Lung (tissue), 12 donors: ENCODE data around the gene DLG2. TPM values are rescaled to one million over a fixed set of nuclear protein-coding genes. Genes with fewer than 3 reads are reported as not detected.
A peak's percentile ranks its signal among the peaks of the same experiment; 100 is the strongest.

Experiments used
- ATAC-seq: fragments of 200-7000 bp; cut with Tn5 transposase; one replicate; pipeline ENCODE4 v1.9.1; 2020; ENCODE audit warnings: moderate number of reproducible peaks; ENCODE audit not compliant: insufficient read depth, low FRiP score
- DNase-seq, 3 donors: peaks; one replicate each; pipeline ENCODE4 v3.0.0-alpha.2; 2013 to 2017
- H3K27ac ChIP-seq, 2 donors: one replicate each; pipeline ENCODE4 v1.5.1; 2013; ENCODE audit warnings: mild to moderate bottlenecking in 2 of 2, moderate library complexity in 2 of 2, control low read depth in 1 of 2, inconsistent platforms in 1 of 2, low read depth in 1 of 2, low read length in 1 of 2
- H3K27me3 ChIP-seq, 3 donors: one replicate each; pipeline ENCODE4 v1.5.1; 2013; ENCODE audit warnings: low read length in 2 of 3; ENCODE audit not compliant: control insufficient read depth in 3 of 3, insufficient read depth in 3 of 3
- H3K36me3 ChIP-seq, 4 donors: one replicate each; pipeline ENCODE4 v1.5.1; 2013; ENCODE audit warnings: low read length in 4 of 4, mild to moderate bottlenecking in 1 of 4, moderate library complexity in 1 of 4; ENCODE audit not compliant: control insufficient read depth in 4 of 4, insufficient read depth in 4 of 4
- H3K4me1 ChIP-seq, 5 donors: one replicate each; pipeline ENCODE4 v1.5.1; 2013; ENCODE audit warnings: low read length in 5 of 5, mild to moderate bottlenecking in 2 of 5, moderate library complexity in 1 of 5; ENCODE audit not compliant: control insufficient read depth in 5 of 5, insufficient read depth in 5 of 5
- H3K4me3 ChIP-seq: one replicate; pipeline ENCODE4 v1.5.1; 2013; ENCODE audit warnings: mild to moderate bottlenecking, control low read depth, moderate library complexity
- H3K9ac ChIP-seq, 2 donors: one replicate each; pipeline ENCODE4 v1.5.1; 2013; ENCODE audit warnings: low read length in 2 of 2, control low read depth in 1 of 2; ENCODE audit not compliant: insufficient read depth in 1 of 2
- H3K9me3 ChIP-seq, 4 donors: one replicate each; pipeline ENCODE4 v1.5.1; 2013; ENCODE audit warnings: low read length in 3 of 4, mild to moderate bottlenecking in 1 of 4, moderate library complexity in 1 of 4; ENCODE audit not compliant: control insufficient read depth in 4 of 4, insufficient read depth in 3 of 4
- CTCF ChIP-seq: IDR thresholded peaks from 2 replicates; pipeline ENCODE4 v1.5.1; 2012; ENCODE audit warnings: mild to moderate bottlenecking; ENCODE audit errors: control extremely low read depth, extremely low read depth
- WGBS, 2 donors: extraction: QIAGEN DNeasy Blood & Tissue Kit; methylation state at CpG; one replicate each; pipeline ENCODE4 v1.1.7; 2013; 5-methylcytosine and 5-hydroxymethylcytosine counted together
- polyA plus RNA-seq, 2 donors: library from polyadenylated mRNA; stranded (reverse); fragments of 200-250 nt; gene quantifications; one replicate each; pipeline ENCODE4 v1.2.1, GENCODE V29; 2013
- total RNA-seq, 2 donors: library from RNA; depleted of rRNA in 1 of 2; stranded (reverse); fragments of >200 nt in 1 of 2; gene quantifications; one replicate each; pipeline ENCODE4 v1.2.1, GENCODE V29; 2014 to 2021
- donor health status: control.
- donor health status: control.
- donor health status: Bipolar disorder and iron deficiency.
- donor health status: healthy.
- donor health status: DM: yes; HTN: yes; CAD: no.

DLG2 gene
- total and polyA plus RNA-seq, 4 donors, result 0.32 to 24.1 (median 5.4) TPM

GRCh38 chr11:83957038-83957900 is 1669.9 kb downstream of the DLG2 start:
- TF ChIP-seq CTCF, result no peak
- no peaks in the 10 kb centered on the region for H3K27me3 ChIP-seq
- no peaks in the 10 kb centered on the region for H3K9me3 ChIP-seq
- ATAC-seq (no peak), DNase-seq (no peak)
- H3K27ac ChIP-seq, result no peak overlapping the region
- no peaks in the 10 kb centered on the region for H3K36me3 ChIP-seq
- H3K9ac ChIP-seq, result no peak overlapping the region
- 38 to 56% methylated on average over 2 of the region's 2 CpGs for WGBS, 2 donors
- H3K4me1 ChIP-seq, result peaks cover 0 to 9% (median 0%) of the 10 kb centered on the region in 5 donors
- no peak overlapping the region for H3K4me3 ChIP-seq

GRCh38 chr11:83956119-83956697 is 1670.9 kb downstream of the DLG2 start:
- Histone ChIP-seq H3K4me3 (no peak overlapping the region), H3K9ac (no peak overlapping the region), H3K36me3 (no peaks in the 10 kb centered on the region), H3K27ac (no peak overlapping the region), H3K4me1 (peaks cover 0 to 9% (median 0%) of the 10 kb centered on the region in 5 donors), H3K27me3 (no peaks in the 10 kb centered on the region), H3K9me3 (no peaks in the 10 kb centered on the region)
- TF ChIP-seq CTCF, result no peak
- DNase-seq (peak in 1 of 3 donors; percentile 14), ATAC-seq (no peak)
- WGBS, 2 donors, result 87% methylated on average over 10 of the region's 10 CpGs

- H3K4me1 ChIP-seq, result peaks cover 0 to 9% (median 0%) of the 10 kb centered on the region in 5 donors
- no peaks in the 10 kb centered on the region for H3K27me3 ChIP-seq
- no peak overlapping the region for H3K4me3 ChIP-seq
- no peak overlapping the region for H3K9ac ChIP-seq
- H3K36me3 ChIP-seq, result no peaks in the 10 kb centered on the region
- DNase-seq, result peak in 2 of 3 donors; percentile 37 to 57
- 75 to 84% methylated on average over 4 of the region's 4 CpGs for WGBS, 2 donors
- TF ChIP-seq CTCF, result no peak
- no peak for ATAC-seq
- H3K27ac ChIP-seq, result no peak overlapping the region
- no peaks in the 10 kb centered on the region for H3K9me3 ChIP-seq
Measured at GRCh38 chr11:83954780-83955179, 1672.4 kb downstream of the DLG2 start.
